Measurements from ENCODE around the gene NBL1. TPM values are rescaled to one million over a fixed set of nuclear protein-coding genes. Genes with fewer than 3 reads are reported as not detected.

The NBL1 gene
- total and polyA plus RNA-seq, 2 of the 4 experiments (the other 2 are of a cell fraction): 14.0 to 54.2 TPM

- TF ChIP-seq MAFK (IDR thresholded peaks at IDR 0.05; ENCODE audit: low read depth, low read length): no peak
- no peak overlapping the region for H3K23ac ChIP-seq (ENCODE audit: low read depth, low read length)
- H2AK5ac ChIP-seq (ENCODE audit: low read depth, low read length): no peak overlapping the region
- H2BK15ac ChIP-seq (ENCODE audit: low read depth, low read length): no peak overlapping the region
- H2BK120ac ChIP-seq (ENCODE audit: low read depth, low read length): no peak overlapping the region
- peaks cover 4 to 59% of the 10 kb centered on the region in 2 experiments; a peak in 2 of 4 replicates for H3K79me1 ChIP-seq (ENCODE audit: low read depth in 1 of 2, low read length in 2 of 2)
- in situ Hi-C loops (cut with MboI; ENCODE audit: low sequenced_read_pairs): loop anchor here (5.0 to 10.0 kb wide), 2 partner anchors 163 to 306 kb away; partner anchors contain the start of gene CAPZB
- no peaks in the 10 kb centered on the region for H3K9me3 ChIP-seq (ENCODE audit: control insufficient read depth, insufficient read depth, low read length)
- no peak overlapping the region for H2BK5ac ChIP-seq (ENCODE audit: low read depth, low read length, poor library complexity, severe bottlenecking)
- dilution Hi-C loops (cut with HindIII; ENCODE audit: low sequenced_read_pairs, unreplicated experiment): no loop called here
- H2BK20ac ChIP-seq (ENCODE audit: low read depth, low read length): no peak overlapping the region
- WGBS, 2 experiments (ENCODE audit: extremely low coverage in 2 of 2, insufficient read length in 1 of 2): 51% methylated on average over 7 of the region's 14 CpGs; no CpG with 5 or more reads in 1 of the 2 experiments
- intact Hi-C loops (cut with micrococcal nuclease): no loop called here
- H3K4me3 ChIP-seq (ENCODE audit: insufficient read depth, low read depth, low read length): no peak overlapping the region
- no peak overlapping the region; the same call in 1 of the 2 replicates for H3K4me2 ChIP-seq (ENCODE audit: low read depth, low read length)
- H4K20me1 ChIP-seq (ENCODE audit: insufficient read depth, low read length): peaks cover 44% of the 10 kb centered on the region
- no peaks in the 10 kb centered on the region for H3K27me3 ChIP-seq (ENCODE audit: control insufficient read depth, insufficient read depth, low read length)
- ChIA-PET POLR2A (ENCODE audit: unreplicated experiment) (no interaction called here), CTCF (interaction anchor here (1.0 kb wide), 1 partner anchor 148 kb away, joined by 4 read pairs; no protein-coding TSS in a partner anchor)
- H4K8ac ChIP-seq (ENCODE audit: low read depth in 2 of 2, low read length in 2 of 2): no peak overlapping the region
- no peak overlapping the region for H4K91ac ChIP-seq (ENCODE audit: insufficient read depth, low read depth, low read length)
- H3K18ac ChIP-seq (ENCODE audit: low read depth, low read length): no peak overlapping the region
- no peak overlapping the region for H3K56ac ChIP-seq (ENCODE audit: extremely low read depth, insufficient read depth, low read length)
- DNase-seq (no peak), ATAC-seq (ENCODE audit: low read depth) (no peak)
- no peak overlapping the region for H3K9ac ChIP-seq (ENCODE audit: low read depth, low read length)
- peak overlapping the region; percentile 51 for H2AK9ac ChIP-seq (replicated peaks; ENCODE audit: low read depth, low read length, poor library complexity)
- H3K4me1 ChIP-seq (ENCODE audit: control insufficient read depth, insufficient read depth, low read length): peaks cover 22% of the 10 kb centered on the region; the same call in 1 of the 2 replicates
- H4K5ac ChIP-seq (ENCODE audit: low read depth, low read length): no peak overlapping the region
- H3K27ac ChIP-seq (ENCODE audit: insufficient read depth, low read length): no peak overlapping the region
- peaks cover 2% of the 10 kb centered on the region; the same call in 1 of the 2 replicates for H3K36me3 ChIP-seq (ENCODE audit: control insufficient read depth, insufficient read depth, low read length)
- no TSS peak for BruUV-seq (replicated peaks)
- no peak overlapping the region for H2AFZ ChIP-seq (replicated peaks; ENCODE audit: low read length, poor library complexity)
- H3K4ac ChIP-seq (ENCODE audit: low read depth, low read length): no peak overlapping the region
- no peaks in the 10 kb centered on the region; the same call in 1 of the 2 replicates for H3K9me1 ChIP-seq (ENCODE audit: insufficient read depth, low read length)
- H3K14ac ChIP-seq (replicated peaks; ENCODE audit: low read depth, low read length): no peak overlapping the region
Observed at GRCh38 chr1:19648239-19648638, 4.1 kb downstream of the NBL1 start.

Data from IMR-90 (cell line).